K562 (cell line): Measurements from ENCODE around the gene ZDHHC19. TPM values are rescaled to one million over a fixed set of nuclear protein-coding genes. Genes with fewer than 3 reads are reported as not detected.

Experiments used
- BCL6 ChIP-seq: fragments of 250-450 bp; sonication (Bioruptor Pico); IDR thresholded peaks from 2 replicates; pipeline ENCODE4 v1.4.0; 2020
- ELF4 ChIP-seq: fragments of 450-650 bp; formaldehyde crosslinking; IDR thresholded peaks from 2 replicates; pipeline ENCODE4 v1.4.0; 2022; ENCODE audit warnings: missing genetic modification characterization
- HDAC3 ChIP-seq: fragments of 450-650 bp; IDR thresholded peaks from 2 replicates; pipeline ENCODE4 v1.6.1; 2018; ENCODE audit warnings: borderline replicate concordance, mild to moderate bottlenecking, moderate library complexity; ENCODE audit not compliant: partially characterized antibody
- HDAC6 ChIP-seq: IDR thresholded peaks from 2 replicates; pipeline ENCODE4 v1.6.1; 2012; ENCODE audit warnings: low read depth, mild to moderate bottlenecking, control low read depth, inconsistent platforms, low read length, moderate library complexity
- NFRKB ChIP-seq: fragments of 450-650 bp; IDR thresholded peaks from 2 replicates; pipeline ENCODE4 v1.6.1; 2016; ENCODE audit warnings: low read depth
- POLR2AphosphoS2 ChIP-seq: IDR thresholded peaks from 2 replicates; pipeline ENCODE4 v1.6.1; 2012; ENCODE audit warnings: low read length, improper control_type of control experiment
- POU5F1 ChIP-seq: fragments of 150-350 bp; IDR thresholded peaks from 2 replicates; pipeline ENCODE4 v1.6.1; 2014; ENCODE audit warnings: borderline replicate concordance, low read length, low read depth, mild to moderate bottlenecking; ENCODE audit not compliant: partially characterized antibody
- SMAD1 ChIP-seq: fragments of 150-350 bp; IDR thresholded peaks from 2 replicates; pipeline ENCODE4 v1.6.1; 2014; ENCODE audit warnings: low read length, low read depth; ENCODE audit not compliant: partially characterized antibody
- STAT5A ChIP-seq: IDR thresholded peaks from 2 replicates; pipeline ENCODE4 v1.6.1; 2012; ENCODE audit warnings: low read length, inconsistent platforms, borderline replicate concordance
- TBP ChIP-seq: optimal IDR thresholded peaks from 2 replicates; pipeline ENCODE3; 2011; ENCODE audit warnings: low read depth, low read length, improper control_type of control experiment
- TFAM ChIP-seq: fragments of 250-450 bp; sonication (Bioruptor Pico); conservative IDR thresholded peaks from 2 replicates; pipeline ENCODE4 v1.5.0; 2021; ENCODE audit warnings: mild to moderate bottlenecking, moderate library complexity
- ZFP36 ChIP-seq: fragments of 150-350 bp; IDR thresholded peaks from 2 replicates; pipeline ENCODE4 v1.6.1; 2018; ENCODE audit warnings: low read length, low read depth; ENCODE audit not compliant: partially characterized antibody
- ZNF263 ChIP-seq: sonication (generic); formaldehyde crosslinking; IDR thresholded peaks from 2 replicates; pipeline ENCODE4 v1.8.0; 2022; ENCODE audit warnings: mild to moderate bottlenecking, missing genetic modification reagents, borderline replicate concordance
- ZNF274 ChIP-seq: IDR thresholded peaks from 2 replicates; pipeline ENCODE4 v1.6.1; 2011; ENCODE audit warnings: low read depth, mild to moderate bottlenecking, low read length, moderate library complexity, borderline replicate concordance
- ZNF408 ChIP-seq: fragments of 250-450 bp; sonication (Bioruptor Pico); IDR thresholded peaks from 2 replicates; pipeline ENCODE4 v1.4.0; 2020; ENCODE audit warnings: low read depth, mild to moderate bottlenecking, moderate library complexity
- ZNF707 ChIP-seq: fragments of 250-450 bp; sonication (Bioruptor Pico); conservative IDR thresholded peaks from 2 replicates; pipeline ENCODE4 v1.8.0; 2022; ENCODE audit warnings: inconsistent platforms, mild to moderate bottlenecking, moderate library complexity
- ZNF766 ChIP-seq: fragments of 200-800 bp; sonication (Bioruptor generic); conservative IDR thresholded peaks from 2 replicates; pipeline ENCODE4 v1.6.1; 2016; ENCODE audit warnings: missing genetic modification characterization, missing compliant biosample characterization
- polyA plus RNA-seq, 8 experiments: library from polyadenylated mRNA; depleted of rRNA in 4 of 8; stranded (reverse) in 5 of 8; unstranded in 3 of 8; fragments of >200 nt; fragmentation: Nextera tagmentation in 2 of 8; fragmentation: Illumina TruSeq in 1 of 8; extraction: Ambion mirVana in 2 of 8; extraction: Trizol in 1 of 8; gene quantifications; 2 replicates each; pipeline versions ENCODE4 v1.2.1 to v1.2.3, GENCODE V29; 2011 to 2014; ENCODE audit warnings: inconsistent platforms in 1 of 8, missing spikeins in 1 of 8
- total RNA-seq, 7 experiments: library from RNA; depleted of rRNA in 6 of 7; stranded (reverse); fragments of >200 nt in 6 of 7; fragmentation: Illumina TruSeq in 2 of 7; extraction: Trizol in 2 of 7; gene quantifications; 2 replicates each; pipeline versions ENCODE4 v1.2.1 to v1.2.3, GENCODE V29; 2011 to 2021; ENCODE audit warnings: low replicate concordance in 1 of 7
- TF ChIP-seq, protein P1 (sequence below): sonication (generic); formaldehyde crosslinking; IDR thresholded peaks from 2 replicates; pipeline ENCODE4 v1.8.0; 2023; ENCODE audit warnings: mild to moderate bottlenecking, missing genetic modification reagents
- TF ChIP-seq, protein P2 (sequence below): fragments of 250-450 bp; sonication (Bioruptor Pico); IDR thresholded peaks from 2 replicates; pipeline ENCODE4 v1.9.0; 2021; ENCODE audit warnings: mild to moderate bottlenecking, inconsistent platforms
- TF ChIP-seq, protein P3 (sequence below): fragments of 250-450 bp; sonication (Bioruptor Pico); IDR thresholded peaks from 2 replicates; pipeline ENCODE4 v1.5.1; 2021; ENCODE audit warnings: mild to moderate bottlenecking

ZDHHC19 gene
- total and polyA plus RNA-seq, 9 of the 15 experiments (the other 6 are each of a cell fraction or from before 2014, with no cell fraction given): 0.40 to 5.5 (median 1.1) TPM

DNA sequence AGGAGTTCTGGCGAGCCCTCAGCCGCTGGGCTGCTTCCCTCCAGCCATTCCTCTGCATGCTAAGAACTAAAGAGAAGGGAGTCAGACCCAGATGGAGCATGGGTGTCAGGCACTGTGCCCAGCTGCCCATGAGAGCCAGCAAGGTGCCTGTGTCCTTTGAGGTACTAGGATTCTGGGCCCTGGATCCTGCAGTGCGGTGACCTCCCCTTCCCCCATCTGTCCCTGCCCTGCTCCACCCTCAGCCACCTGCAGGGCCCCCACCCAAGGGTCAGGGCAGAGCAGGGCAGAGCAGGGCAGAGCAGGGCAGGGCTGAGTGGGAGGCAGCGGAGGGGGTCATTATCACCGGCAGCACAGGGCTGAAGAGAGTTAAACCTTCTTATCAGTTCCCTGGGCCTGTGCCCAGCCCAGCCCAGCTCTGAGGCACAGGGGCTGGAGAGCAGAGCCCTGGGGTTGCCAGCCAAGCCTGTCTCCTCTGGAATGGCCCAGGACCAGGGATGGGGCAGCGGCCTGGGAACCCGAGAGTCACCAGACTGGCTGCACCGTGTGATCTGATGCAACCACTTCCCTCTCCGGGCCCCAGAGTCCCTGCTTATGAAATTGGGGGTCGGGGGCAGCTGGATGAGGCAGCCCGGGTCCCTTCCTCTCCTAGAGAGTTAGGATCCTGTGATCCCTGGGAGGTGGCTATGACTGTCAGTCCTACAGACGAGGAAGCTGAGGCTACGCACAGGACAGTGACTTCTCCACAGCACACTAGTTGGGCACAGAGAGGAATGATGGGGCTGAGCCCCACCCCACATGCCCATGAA, 17.3 kb downstream of the ZDHHC19 start (continued):
- no peak for TF ChIP-seq SMAD1
- TF ChIP-seq, protein P1, sequence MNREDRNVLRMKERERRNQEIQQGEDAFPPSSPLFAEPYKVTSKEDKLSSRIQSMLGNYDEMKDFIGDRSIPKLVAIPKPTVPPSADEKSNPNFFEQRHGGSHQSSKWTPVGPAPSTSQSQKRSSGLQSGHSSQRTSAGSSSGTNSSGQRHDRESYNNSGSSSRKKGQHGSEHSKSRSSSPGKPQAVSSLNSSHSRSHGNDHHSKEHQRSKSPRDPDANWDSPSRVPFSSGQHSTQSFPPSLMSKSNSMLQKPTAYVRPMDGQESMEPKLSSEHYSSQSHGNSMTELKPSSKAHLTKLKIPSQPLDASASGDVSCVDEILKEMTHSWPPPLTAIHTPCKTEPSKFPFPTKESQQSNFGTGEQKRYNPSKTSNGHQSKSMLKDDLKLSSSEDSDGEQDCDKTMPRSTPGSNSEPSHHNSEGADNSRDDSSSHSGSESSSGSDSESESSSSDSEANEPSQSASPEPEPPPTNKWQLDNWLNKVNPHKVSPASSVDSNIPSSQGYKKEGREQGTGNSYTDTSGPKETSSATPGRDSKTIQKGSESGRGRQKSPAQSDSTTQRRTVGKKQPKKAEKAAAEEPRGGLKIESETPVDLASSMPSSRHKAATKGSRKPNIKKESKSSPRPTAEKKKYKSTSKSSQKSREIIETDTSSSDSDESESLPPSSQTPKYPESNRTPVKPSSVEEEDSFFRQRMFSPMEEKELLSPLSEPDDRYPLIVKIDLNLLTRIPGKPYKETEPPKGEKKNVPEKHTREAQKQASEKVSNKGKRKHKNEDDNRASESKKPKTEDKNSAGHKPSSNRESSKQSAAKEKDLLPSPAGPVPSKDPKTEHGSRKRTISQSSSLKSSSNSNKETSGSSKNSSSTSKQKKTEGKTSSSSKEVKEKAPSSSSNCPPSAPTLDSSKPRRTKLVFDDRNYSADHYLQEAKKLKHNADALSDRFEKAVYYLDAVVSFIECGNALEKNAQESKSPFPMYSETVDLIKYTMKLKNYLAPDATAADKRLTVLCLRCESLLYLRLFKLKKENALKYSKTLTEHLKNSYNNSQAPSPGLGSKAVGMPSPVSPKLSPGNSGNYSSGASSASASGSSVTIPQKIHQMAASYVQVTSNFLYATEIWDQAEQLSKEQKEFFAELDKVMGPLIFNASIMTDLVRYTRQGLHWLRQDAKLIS (CRISPR knock-in tag): no peak
- TF ChIP-seq HDAC6: no peak
- no peak for TF ChIP-seq BCL6
- TF ChIP-seq ZFP36: no peak
- TF ChIP-seq, protein P2, sequence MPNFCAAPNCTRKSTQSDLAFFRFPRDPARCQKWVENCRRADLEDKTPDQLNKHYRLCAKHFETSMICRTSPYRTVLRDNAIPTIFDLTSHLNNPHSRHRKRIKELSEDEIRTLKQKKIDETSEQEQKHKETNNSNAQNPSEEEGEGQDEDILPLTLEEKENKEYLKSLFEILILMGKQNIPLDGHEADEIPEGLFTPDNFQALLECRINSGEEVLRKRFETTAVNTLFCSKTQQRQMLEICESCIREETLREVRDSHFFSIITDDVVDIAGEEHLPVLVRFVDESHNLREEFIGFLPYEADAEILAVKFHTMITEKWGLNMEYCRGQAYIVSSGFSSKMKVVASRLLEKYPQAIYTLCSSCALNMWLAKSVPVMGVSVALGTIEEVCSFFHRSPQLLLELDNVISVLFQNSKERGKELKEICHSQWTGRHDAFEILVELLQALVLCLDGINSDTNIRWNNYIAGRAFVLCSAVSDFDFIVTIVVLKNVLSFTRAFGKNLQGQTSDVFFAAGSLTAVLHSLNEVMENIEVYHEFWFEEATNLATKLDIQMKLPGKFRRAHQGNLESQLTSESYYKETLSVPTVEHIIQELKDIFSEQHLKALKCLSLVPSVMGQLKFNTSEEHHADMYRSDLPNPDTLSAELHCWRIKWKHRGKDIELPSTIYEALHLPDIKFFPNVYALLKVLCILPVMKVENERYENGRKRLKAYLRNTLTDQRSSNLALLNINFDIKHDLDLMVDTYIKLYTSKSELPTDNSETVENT (CRISPR knock-in tag): no peak
- no peak for TF ChIP-seq ZNF263 (CRISPR knock-in tag)
- no peak for TF ChIP-seq HDAC3
- peak; percentile 42; the same call in 1 of the 2 replicates for TF ChIP-seq ELF4
- TF ChIP-seq STAT5A: no peak; the same call in 1 of the 2 replicates
- no peak for TF ChIP-seq POLR2AphosphoS2
- peak; percentile 12; the same call in 1 of the 2 replicates for TF ChIP-seq NFRKB
- TF ChIP-seq ZNF274: no peak
- TF ChIP-seq ZNF766 (CRISPR knock-in tag): 0 out of 2 replicates have a peak, but pooled peaks have one; percentile 37
- no peak for TF ChIP-seq TFAM (CRISPR knock-in tag)
- no peak for TF ChIP-seq TBP
- TF ChIP-seq ZNF707 (CRISPR knock-in tag): no peak
- no peak for TF ChIP-seq POU5F1
- TF ChIP-seq, protein P3, sequence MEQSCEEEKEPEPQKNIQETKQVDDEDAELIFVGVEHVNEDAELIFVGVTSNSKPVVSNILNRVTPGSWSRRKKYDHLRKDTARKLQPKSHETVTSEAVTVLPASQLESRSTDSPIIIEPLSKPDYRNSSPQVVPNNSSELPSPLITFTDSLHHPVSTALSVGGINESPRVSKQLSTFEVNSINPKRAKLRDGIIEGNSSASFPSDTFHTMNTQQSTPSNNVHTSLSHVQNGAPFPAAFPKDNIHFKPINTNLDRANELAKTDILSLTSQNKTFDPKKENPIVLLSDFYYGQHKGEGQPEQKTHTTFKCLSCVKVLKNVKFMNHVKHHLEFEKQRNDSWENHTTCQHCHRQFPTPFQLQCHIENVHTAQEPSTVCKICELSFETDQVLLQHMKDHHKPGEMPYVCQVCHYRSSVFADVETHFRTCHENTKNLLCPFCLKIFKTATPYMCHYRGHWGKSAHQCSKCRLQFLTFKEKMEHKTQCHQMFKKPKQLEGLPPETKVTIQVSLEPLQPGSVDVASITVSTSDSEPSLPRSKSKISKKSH: no peak
- no peak for TF ChIP-seq ZNF408
